H9 (cell line): ENCODE measurements around the gene CXorf66. TPM values are rescaled to one million over a fixed set of nuclear protein-coding genes. Genes with fewer than 3 reads are reported as not detected.

Experiments used
- DNase-seq: peaks from one replicate; pipeline ENCODE4 v3.0.0-alpha.2; 2017
- H2AFZ ChIP-seq: one replicate; pipeline ENCODE4 v1.6.1; 2013; ENCODE audit warnings: mild to moderate bottlenecking, low read length, control low read depth, moderate library complexity
- H2AK5ac ChIP-seq: 2 replicates; pipeline ENCODE4 v1.6.1; 2013; ENCODE audit warnings: low read length, control low read depth, mixed read lengths; ENCODE audit not compliant: insufficient read length
- H2BK120ac ChIP-seq: one replicate; pipeline ENCODE4 v1.6.1; 2013; ENCODE audit warnings: low read depth, mild to moderate bottlenecking, low read length, control low read depth, inconsistent platforms; ENCODE audit not compliant: poor library complexity, severe bottlenecking
- H2BK12ac ChIP-seq: 2 replicates; pipeline ENCODE4 v1.6.1; 2013; ENCODE audit warnings: low read length, control low read depth, mixed read lengths, low read depth; ENCODE audit not compliant: insufficient read length
- H2BK15ac ChIP-seq: 2 replicates; pipeline ENCODE4 v1.6.1; 2013; ENCODE audit warnings: low read depth, low read length, control low read depth
- H2BK20ac ChIP-seq: one replicate; pipeline ENCODE4 v1.6.1; 2013; ENCODE audit warnings: low read depth, mild to moderate bottlenecking, low read length, control low read depth, inconsistent platforms; ENCODE audit not compliant: poor library complexity, severe bottlenecking
- H2BK5ac ChIP-seq: 2 replicates; pipeline ENCODE4 v1.6.1; 2013; ENCODE audit warnings: low read length, control low read depth, mixed read lengths; ENCODE audit not compliant: insufficient read length
- H3K14ac ChIP-seq: 2 replicates; pipeline ENCODE4 v1.6.1; 2013; ENCODE audit warnings: low read length, control low read depth; ENCODE audit not compliant: insufficient read depth
- H3K18ac ChIP-seq: 2 replicates; pipeline ENCODE4 v1.6.1; 2013; ENCODE audit warnings: low read depth, mild to moderate bottlenecking, mixed read lengths, low read length, control low read depth; ENCODE audit not compliant: insufficient read length
- H3K23ac ChIP-seq: 2 replicates; pipeline ENCODE4 v1.6.1; 2013; ENCODE audit warnings: low read length, control low read depth, mixed read lengths, low read depth; ENCODE audit not compliant: insufficient read length
- H3K23me2 ChIP-seq: 2 replicates; pipeline ENCODE4 v1.6.1; 2013; ENCODE audit warnings: low read depth, mild to moderate bottlenecking, mixed read lengths, low read length, control low read depth; ENCODE audit not compliant: insufficient read length, poor library complexity, severe bottlenecking
- H3K27ac ChIP-seq: 2 replicates; pipeline ENCODE4 v1.5.1; 2013; ENCODE audit warnings: low read length, control low read depth, mixed read lengths, low read depth; ENCODE audit not compliant: insufficient read length
- H3K27me3 ChIP-seq: 2 replicates; pipeline ENCODE4 v1.6.1; 2013; ENCODE audit warnings: low read length, control low read depth, inconsistent platforms; ENCODE audit not compliant: insufficient read depth
- H3K4ac ChIP-seq: 2 replicates; pipeline ENCODE4 v1.6.1; 2013; ENCODE audit warnings: low read depth, mild to moderate bottlenecking, control low read depth, inconsistent platforms, low read length, moderate library complexity
- H3K4me1 ChIP-seq: 2 replicates; pipeline ENCODE4 v1.6.1; 2013; ENCODE audit warnings: low read length, control low read depth, inconsistent platforms; ENCODE audit not compliant: insufficient read depth
- H3K4me2 ChIP-seq: 2 replicates; pipeline ENCODE4 v1.6.1; 2013; ENCODE audit warnings: low read length, control low read depth, mixed read lengths; ENCODE audit not compliant: insufficient read length, insufficient read depth
- H3K56ac ChIP-seq: 2 replicates; pipeline ENCODE4 v1.6.1; 2013; ENCODE audit warnings: low read depth, mild to moderate bottlenecking, mixed read lengths, low read length, control low read depth; ENCODE audit not compliant: insufficient read length
- H3K79me1 ChIP-seq: 2 replicates; pipeline ENCODE4 v1.6.1; 2013; ENCODE audit warnings: low read depth, mild to moderate bottlenecking, moderate library complexity, low read length, control low read depth, inconsistent platforms; ENCODE audit not compliant: insufficient read depth, poor library complexity, severe bottlenecking
- H3K79me2 ChIP-seq: 2 replicates; pipeline ENCODE4 v1.6.1; 2013; ENCODE audit warnings: low read length, control low read depth, inconsistent platforms; ENCODE audit not compliant: insufficient read depth
- H3K9ac ChIP-seq: 2 replicates; pipeline ENCODE4 v1.6.1; 2013; ENCODE audit warnings: low read length, control low read depth, mixed read lengths; ENCODE audit not compliant: insufficient read length; ENCODE audit errors: extremely low read depth
- H3K9me3 ChIP-seq: one replicate; pipeline ENCODE4 v1.6.1; 2013; ENCODE audit warnings: low read depth, low read length, inconsistent platforms; ENCODE audit not compliant: control insufficient read depth
- H3T11ph ChIP-seq: one replicate; pipeline ENCODE4 v1.6.1; 2013; ENCODE audit warnings: mild to moderate bottlenecking, low read length, control low read depth, inconsistent platforms
- H4K20me1 ChIP-seq: one replicate; pipeline ENCODE4 v1.6.1; 2013; ENCODE audit not compliant: control insufficient read depth, insufficient read length, insufficient read depth
- H4K5ac ChIP-seq: 2 replicates; pipeline ENCODE4 v1.6.1; 2013; ENCODE audit warnings: low read depth, mild to moderate bottlenecking, mixed read lengths, low read length, control low read depth; ENCODE audit not compliant: insufficient read length
- H4K8ac ChIP-seq: replicated peaks from 2 replicates; pipeline ENCODE4 v1.6.1; 2013; ENCODE audit warnings: low read length, control low read depth, mixed read lengths, low read depth; ENCODE audit not compliant: insufficient read length
- H4K91ac ChIP-seq: 2 replicates; pipeline ENCODE4 v1.6.1; 2013; ENCODE audit warnings: low read depth, mild to moderate bottlenecking, moderate library complexity, mixed read lengths, low read length, control low read depth; ENCODE audit not compliant: insufficient read length
- H3K27ac Mint-ChIP-seq, 3 experiments: 2 replicates in 2 of 3; 3 replicates in 1 of 3; pipeline ENCODE4 v1.8.0; 2020 to 2021; ENCODE audit warnings: mixed read lengths in 3 of 3, mild to moderate bottlenecking in 1 of 3, moderate library complexity in 1 of 3
- H3K27me3 Mint-ChIP-seq: 2 replicates; pipeline ENCODE4 v1.8.0; 2021; ENCODE audit warnings: low read depth, mild to moderate bottlenecking, moderate library complexity, mixed read lengths
- H3K36me3 Mint-ChIP-seq, 3 experiments: 2 replicates in 2 of 3; 3 replicates in 1 of 3; pipeline ENCODE4 v1.8.0; 2020 to 2021; ENCODE audit warnings: low read depth in 3 of 3, mixed read lengths in 3 of 3; ENCODE audit not compliant: insufficient read depth in 1 of 3
- H3K4me1 Mint-ChIP-seq, 2 experiments: 2 replicates each; pipeline ENCODE4 v1.8.0; 2020; ENCODE audit warnings: mixed read lengths in 2 of 2
- H3K4me3 Mint-ChIP-seq, 2 experiments: 2 replicates in 1 of 2; 3 replicates in 1 of 2; pipeline ENCODE4 v1.8.0; 2020 to 2021; ENCODE audit warnings: mild to moderate bottlenecking in 2 of 2, mixed read lengths in 2 of 2, moderate library complexity in 1 of 2
- H3K9me3 Mint-ChIP-seq, 2 experiments: 2 replicates in 1 of 2; 3 replicates in 1 of 2; pipeline ENCODE4 v1.8.0; 2020; ENCODE audit warnings: mild to moderate bottlenecking in 2 of 2, mixed read lengths in 2 of 2, moderate library complexity in 1 of 2
- CTCF ChIP-seq: fragments of 200-600 bp; sonication (generic); conservative IDR thresholded peaks from 3 replicates; pipeline ENCODE4 v1.8.0; 2021; ENCODE audit warnings: antibody characterized with exemption, mild to moderate bottlenecking
- WGBS: extraction: QIAGEN DNeasy Blood & Tissue Kit; methylation state at CpG from one replicate; pipeline ENCODE4 v1.1.7; 2013; ENCODE audit warnings: missing lambda C conversion rate, low lambda C conversion rate, mixed read lengths; ENCODE audit not compliant: insufficient read length; ENCODE audit errors: extremely low coverage; 5-methylcytosine and 5-hydroxymethylcytosine counted together
- long read RNA-seq: library from polyadenylated mRNA; unstranded; transcript quantifications from one replicate; pipeline ENCODE4 v2.0.0, GENCODE V29; 2020
- total RNA-seq: library from RNA; stranded (reverse); gene quantifications from 2 replicates; pipeline ENCODE4 v1.2.1, GENCODE V29; 2021

Gene CXorf66
- not detected in 2 replicates for total RNA-seq
- long read RNA-seq, result 0 reads

- Mint-ChIP-seq H3K9me3 (peaks cover 9 to 34% of the 10 kb centered on the region in 2 experiments), H3K36me3 (peaks cover 0 to 2% (median 0%) of the 10 kb centered on the region in 3 experiments; a peak in 2 of 7 replicates), H3K27me3 (peaks cover 3% of the 10 kb centered on the region; the same call in 1 of the 2 replicates), H3K27ac (no peak within 1 kb of the TSS), H3K4me3 (no peak within 1 kb of the TSS), H3K4me1 (peaks cover 2 to 3% of the 10 kb centered on the region in 2 experiments; a peak in 2 of 4 replicates)
- Histone ChIP-seq H3K4me1 (no peaks in the 10 kb centered on the region; the same call in 1 of the 2 replicates), H3K23me2 (no peaks in the 10 kb centered on the region), H4K8ac (no peak within 1 kb of the TSS), H3K14ac (no peak within 1 kb of the TSS), H4K5ac (no peak within 1 kb of the TSS), H4K91ac (no peak within 1 kb of the TSS), H3K9ac (no peak within 1 kb of the TSS), H3K27ac (no peak within 1 kb of the TSS), H2BK5ac (no peak within 1 kb of the TSS), H3K23ac (no peak within 1 kb of the TSS), H3K56ac (no peak within 1 kb of the TSS), H3K18ac (no peak within 1 kb of the TSS), H3K79me2 (no peaks in the 10 kb centered on the region), H3K4me2 (no peak within 1 kb of the TSS), H2AFZ (no peak within 1 kb of the TSS), H4K20me1 (no peaks in the 10 kb centered on the region), H3T11ph (no peak within 1 kb of the TSS), H2BK20ac (no peak within 1 kb of the TSS), H3K4ac (no peak within 1 kb of the TSS), H3K27me3 (no peaks in the 10 kb centered on the region), H2BK15ac (no peak within 1 kb of the TSS), H2BK120ac (no peak within 1 kb of the TSS), H2AK5ac (no peak within 1 kb of the TSS), H3K9me3 (no peaks in the 10 kb centered on the region), H2BK12ac (no peak within 1 kb of the TSS), H3K79me1 (no peaks in the 10 kb centered on the region)
- DNase-seq, result no peak
- no peak for TF ChIP-seq CTCF
- WGBS, result no CpG with 5 or more reads among the region's 7 CpGs
Observed at GRCh38 chrX:139965421-139965820, at the start of gene CXorf66. CXorf66 (minus strand) TSS chrX:139965521; CDS start chrX:139965496, 25 bp downstream.
